Measurements from ENCODE around the gene NKX6-2.

- TF ChIP-seq CTCF (IDR thresholded peaks at IDR 0.05; ENCODE audit: low read depth, low read length): no peak
- no peak for TF ChIP-seq EZH2phosphoT487 (IDR thresholded peaks at IDR 0.05; ENCODE audit: low read depth)
Measured at GRCh38 chr10:132785723-132786475, at the start of gene NKX6-2.

All from OCI-LY3 (cell line).